GM18867 (cell line): ENCODE results near the gene RBPMS2.

Experiments used
- ATAC-seq: cut with Tn5 transposase; IDR thresholded peaks from one replicate; pipeline ENCODE4 v1.9.1; 2021; ENCODE audit warnings: mild to moderate bottlenecking, moderate library complexity; ENCODE audit not compliant: unreplicated experiment

The RBPMS2 gene

DNA sequence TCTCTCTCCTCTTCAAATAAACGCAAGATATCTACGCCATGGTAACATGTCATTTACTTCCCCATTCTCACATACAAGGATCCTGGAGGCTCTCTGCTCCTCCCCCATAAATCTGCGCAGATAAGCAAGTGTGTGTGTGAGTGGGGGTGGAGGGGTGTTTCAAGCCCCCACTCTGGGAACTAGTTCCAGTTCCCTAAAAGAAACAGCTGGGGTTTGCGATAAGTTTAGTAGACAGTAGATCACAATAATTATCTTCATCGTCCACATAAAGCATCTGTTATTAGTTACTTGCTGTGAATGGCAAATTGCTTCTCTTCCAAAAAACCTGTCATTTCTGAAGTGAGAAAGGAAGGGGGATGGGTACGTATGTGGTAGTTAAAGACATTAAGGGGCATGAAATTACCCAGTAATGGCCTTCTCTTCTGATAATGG lies 79.8 kb downstream of the RBPMS2 start:
- no peak for ATAC-seq

DNA sequence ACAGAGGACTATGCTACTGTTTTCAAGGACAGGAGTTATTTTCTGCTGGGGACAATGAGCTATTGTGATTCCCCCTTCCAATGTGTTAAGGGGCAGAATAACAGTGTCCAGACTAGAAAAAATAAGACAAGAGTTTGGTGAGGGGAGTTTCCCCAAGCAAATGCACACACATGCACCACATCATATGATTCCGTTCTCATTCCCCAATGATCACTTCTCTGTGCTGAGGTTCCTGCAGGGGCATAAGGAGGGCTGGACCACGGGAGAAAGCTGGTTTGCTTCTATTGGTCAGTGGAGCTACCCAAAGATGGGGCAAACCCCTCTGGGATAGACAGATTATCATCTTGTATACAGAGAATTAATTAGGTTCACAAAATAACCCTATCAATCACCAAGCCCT lies 80.6 kb downstream of the RBPMS2 start:
- no peak for ATAC-seq

DNA sequence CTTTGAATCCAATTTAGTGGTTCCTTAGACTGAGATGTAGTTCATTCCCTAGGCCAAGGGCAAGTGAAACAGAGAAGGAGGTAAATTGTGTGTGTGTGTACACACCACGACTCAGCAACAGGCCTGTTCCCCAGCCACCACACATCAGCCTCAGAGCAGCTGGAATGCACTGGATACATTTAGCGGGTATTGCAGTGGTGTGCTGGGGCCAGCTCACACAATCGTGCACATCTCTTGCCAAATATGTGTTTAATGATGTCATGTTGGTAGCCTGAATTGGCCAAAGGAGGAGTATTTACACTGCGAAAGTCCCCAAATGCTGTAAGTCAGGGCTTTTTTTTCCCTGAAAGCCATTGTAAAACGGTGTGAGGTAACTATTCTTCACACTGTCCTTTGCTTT lies 82.3 kb downstream of the RBPMS2 start:
- no peak for ATAC-seq

DNA sequence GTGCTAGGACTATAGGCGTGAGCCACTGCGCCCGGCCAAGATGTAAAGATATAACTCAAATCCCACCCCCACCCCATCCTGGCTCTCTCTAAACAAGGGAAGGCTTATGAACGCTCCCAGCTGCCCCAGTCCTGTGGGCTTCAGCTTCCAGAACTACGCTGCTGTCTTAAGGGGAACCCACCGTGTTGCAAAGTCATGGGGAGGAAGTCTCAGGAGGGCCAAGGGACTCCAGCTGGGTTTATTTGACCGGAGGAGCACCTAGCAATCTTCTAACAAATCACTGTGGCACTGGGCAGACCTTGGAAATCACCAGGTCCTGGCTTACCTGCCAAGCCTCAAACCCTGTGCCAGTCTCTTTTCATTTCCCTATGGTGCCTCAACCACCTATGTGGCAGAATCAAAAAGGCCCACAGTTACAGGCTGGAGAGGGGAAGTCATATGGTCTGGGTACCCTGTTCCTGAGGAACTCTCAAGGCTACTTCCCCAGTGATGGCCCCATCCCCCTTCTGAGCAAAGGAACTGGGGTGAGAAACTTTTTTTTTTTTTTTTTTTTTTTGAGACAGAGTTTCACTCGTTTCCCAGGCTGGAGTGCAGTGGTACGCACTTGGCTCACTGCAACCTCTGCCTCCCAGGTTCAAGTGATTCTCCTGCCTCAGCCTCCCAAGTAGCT lies 83.4 kb downstream of the RBPMS2 start:
- ATAC-seq: no peak

DNA sequence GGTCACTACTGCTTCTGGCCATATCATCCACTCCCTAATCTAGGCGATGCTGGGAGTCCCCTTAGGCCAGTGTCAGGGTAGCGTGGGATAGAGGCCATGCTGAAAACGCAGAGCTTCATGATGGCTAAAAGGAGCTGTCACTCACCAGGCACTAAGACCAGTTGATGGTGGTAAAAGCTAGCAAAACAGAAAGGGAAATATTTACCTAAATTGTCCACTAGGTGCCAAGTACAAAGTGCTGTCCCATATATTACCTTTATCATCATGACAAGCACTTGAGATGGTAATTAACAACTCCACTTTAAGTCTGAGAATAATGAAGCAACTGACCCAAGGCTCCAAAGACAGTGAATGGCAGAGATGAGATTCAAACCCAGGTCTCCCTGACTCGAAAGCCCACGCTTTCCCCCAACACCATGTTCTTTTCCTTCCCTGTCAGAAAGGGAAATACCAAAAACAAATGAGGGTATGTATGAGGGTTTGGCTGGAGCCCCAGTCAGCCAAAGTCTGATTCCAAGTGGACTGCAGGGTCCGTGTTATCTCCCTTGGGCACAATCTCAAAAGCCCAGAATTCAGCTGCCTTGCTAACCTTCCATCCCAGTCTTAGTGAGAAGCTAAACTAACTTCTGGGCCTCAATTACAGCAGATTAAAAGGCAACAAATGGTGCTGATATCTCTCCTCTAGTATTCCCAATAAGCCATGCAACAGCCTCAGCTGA lies 84.7 kb downstream of the RBPMS2 start:
- ATAC-seq: no peak

DNA sequence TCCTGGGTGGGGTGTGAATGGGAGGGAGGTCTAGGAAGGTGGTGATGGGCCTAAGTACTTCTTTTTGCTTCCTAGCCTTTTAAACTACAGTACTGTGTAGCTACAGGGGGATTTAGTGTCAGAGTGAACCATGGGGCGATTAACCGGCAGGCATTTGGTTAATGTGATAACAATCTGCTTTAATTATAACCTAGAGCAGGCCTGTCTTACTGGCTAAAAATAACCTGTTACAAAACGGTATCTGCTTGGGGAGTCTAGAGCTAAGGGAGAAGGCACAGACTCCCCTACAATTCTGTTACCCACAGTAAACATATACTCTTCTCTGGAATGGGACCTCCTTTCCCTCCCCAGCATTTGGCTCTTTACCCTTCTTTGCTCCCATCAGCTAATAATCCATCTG lies 85.4 kb downstream of the RBPMS2 start:
- ATAC-seq: no peak
